Epithelial cell of proximal tubule (primary cell): ENCODE measurements around the gene IGF2R. TPM values are rescaled to one million over a fixed set of nuclear protein-coding genes. Genes with fewer than 3 reads are reported as not detected.
"Not testable (repeated sequence)": the region's sequence is repeated elsewhere in the genome, so short reads cannot be mapped to it uniquely, and the experiment has no call there.

Source experiments
- DNase-seq: peaks from one replicate; pipeline ENCODE4 v3.0.0-alpha.2; 2011; ENCODE audit warnings: low read depth
- H3K4me3 ChIP-seq: 2 replicates; pipeline ENCODE4 v1.5.1; 2011; ENCODE audit warnings: low read depth, mild to moderate bottlenecking, low read length
- total RNA-seq: library from RNA; depleted of rRNA; stranded (reverse); fragments of >200 nt; gene quantifications from 2 replicates; pipeline ENCODE4 v1.2.3, GENCODE V29; 2015
- TF ChIP-seq, protein P1 (sequence below): conservative IDR thresholded peaks from 2 replicates; pipeline ENCODE4 v1.5.1; 2012; ENCODE audit warnings: low read depth, mild to moderate bottlenecking, low read length

Gene IGF2R
- total RNA-seq, 1 donor from 2014 or later, result 50.8 TPM

DNA sequence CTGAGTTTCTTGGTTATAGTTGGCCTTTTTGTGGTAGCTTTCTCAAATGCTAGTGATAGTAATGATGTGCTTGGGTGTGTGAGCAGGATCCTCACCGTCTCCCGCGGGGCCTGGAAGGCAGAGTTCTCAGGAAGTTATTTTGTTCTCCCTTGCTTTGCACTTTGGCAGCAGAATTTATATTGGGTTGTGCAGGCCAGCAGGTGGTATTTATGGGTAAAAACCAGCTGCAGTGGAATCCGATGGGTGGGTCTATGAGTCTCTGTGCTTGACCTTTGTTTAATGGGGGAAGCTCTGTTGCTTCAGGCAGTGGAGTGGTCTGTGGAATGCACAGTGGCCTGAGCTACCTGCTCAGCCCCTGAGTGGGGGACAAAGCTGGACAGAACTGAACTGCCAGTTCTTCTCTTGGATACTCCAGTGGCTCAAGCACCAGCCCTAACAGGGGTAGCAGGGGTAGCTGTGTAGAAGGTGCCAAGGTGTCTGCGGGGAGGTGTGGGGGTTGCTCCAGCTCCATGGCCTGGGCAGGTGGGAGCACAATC is 27.3 kb downstream of the IGF2R start:
- DNase-seq, result no peak
- TF ChIP-seq, protein P1, sequence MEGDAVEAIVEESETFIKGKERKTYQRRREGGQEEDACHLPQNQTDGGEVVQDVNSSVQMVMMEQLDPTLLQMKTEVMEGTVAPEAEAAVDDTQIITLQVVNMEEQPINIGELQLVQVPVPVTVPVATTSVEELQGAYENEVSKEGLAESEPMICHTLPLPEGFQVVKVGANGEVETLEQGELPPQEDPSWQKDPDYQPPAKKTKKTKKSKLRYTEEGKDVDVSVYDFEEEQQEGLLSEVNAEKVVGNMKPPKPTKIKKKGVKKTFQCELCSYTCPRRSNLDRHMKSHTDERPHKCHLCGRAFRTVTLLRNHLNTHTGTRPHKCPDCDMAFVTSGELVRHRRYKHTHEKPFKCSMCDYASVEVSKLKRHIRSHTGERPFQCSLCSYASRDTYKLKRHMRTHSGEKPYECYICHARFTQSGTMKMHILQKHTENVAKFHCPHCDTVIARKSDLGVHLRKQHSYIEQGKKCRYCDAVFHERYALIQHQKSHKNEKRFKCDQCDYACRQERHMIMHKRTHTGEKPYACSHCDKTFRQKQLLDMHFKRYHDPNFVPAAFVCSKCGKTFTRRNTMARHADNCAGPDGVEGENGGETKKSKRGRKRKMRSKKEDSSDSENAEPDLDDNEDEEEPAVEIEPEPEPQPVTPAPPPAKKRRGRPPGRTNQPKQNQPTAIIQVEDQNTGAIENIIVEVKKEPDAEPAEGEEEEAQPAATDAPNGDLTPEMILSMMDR, result no peak
- H3K4me3 ChIP-seq, result no peak overlapping the region

- no peak for DNase-seq
- H3K4me3 ChIP-seq, result no peak overlapping the region
- TF ChIP-seq, protein P1, result no peak
These were observed 28.0 kb downstream of the IGF2R start for GRCh38 chr6:159996626-159997497.

- no peak for DNase-seq
- H3K4me3 ChIP-seq, result no peak overlapping the region
- TF ChIP-seq, protein P1, result no peak
These were observed 28.7 kb downstream of the IGF2R start for GRCh38 chr6:159997498-159998101.

DNA sequence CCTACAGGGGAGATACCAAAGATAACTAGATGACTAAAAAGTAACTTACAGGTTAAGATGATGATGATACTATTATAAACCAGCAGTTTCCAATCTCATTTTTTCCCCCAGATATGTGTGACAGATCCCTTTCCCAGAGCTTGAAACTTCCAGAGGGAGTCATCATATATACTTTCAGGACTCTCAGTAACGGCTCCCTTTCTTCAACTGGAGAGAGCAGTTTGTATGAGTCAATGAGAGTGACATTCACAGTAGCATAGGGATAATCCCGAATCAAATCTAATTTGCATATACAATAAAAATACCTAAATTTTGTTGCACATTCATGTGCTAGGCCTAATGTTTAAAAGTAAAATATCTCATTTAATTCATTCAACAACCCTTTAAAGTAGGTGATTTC is 29.7 kb downstream of the IGF2R start:
- no peak overlapping the region for H3K4me3 ChIP-seq
- TF ChIP-seq, protein P1, result no peak
- no peak for DNase-seq

- DNase-seq, result no peak
- TF ChIP-seq, protein P1, result no peak
These were observed 30.4 kb downstream of the IGF2R start for GRCh38 chr6:159999240-159999671.

GRCh38 chr6:160000280-160000704 is 31.4 kb downstream of the IGF2R start:
- no peak for DNase-seq
- TF ChIP-seq, protein P1, result no peak
- no peak overlapping the region for H3K4me3 ChIP-seq

More at GRCh38 chr6:159999240-159999671, 30.4 kb downstream of the IGF2R start:
- no peak overlapping the region for H3K4me3 ChIP-seq

DNA sequence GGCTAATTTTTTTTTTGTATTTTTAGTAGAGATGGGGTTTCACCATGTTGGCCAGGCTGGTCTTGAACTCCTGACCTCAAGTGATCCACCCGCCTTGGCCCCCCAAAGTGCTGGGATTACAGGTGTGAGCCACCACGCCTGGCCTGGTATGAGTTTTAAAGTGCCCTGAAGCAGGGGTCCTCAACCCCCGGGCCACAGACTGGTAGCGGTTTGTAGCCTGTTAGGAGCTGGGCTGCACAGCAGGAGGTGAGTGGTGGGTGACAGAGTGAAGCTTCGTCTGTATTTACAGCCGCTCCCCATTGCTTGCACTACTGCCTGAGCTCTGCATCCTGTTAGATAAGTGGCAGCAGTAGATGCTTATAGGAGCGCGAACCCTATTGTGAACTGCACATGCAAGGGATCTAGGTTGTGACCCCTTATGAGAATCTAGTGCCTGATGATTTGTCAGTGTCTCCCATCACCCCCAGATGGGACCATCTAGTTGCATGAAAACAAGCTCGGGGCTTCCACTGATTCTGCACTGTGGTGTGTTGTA is 32.1 kb downstream of the IGF2R start:
- DNase-seq, H3K4me3 ChIP-seq: not testable (repeated sequence)
